ENCODE measurements around the gene RPS6KA4.
A peak's percentile ranks its signal among the peaks of the same experiment; 100 is the strongest.
"Not testable (repeated sequence)": the region's sequence is repeated elsewhere in the genome, so short reads cannot be mapped to it uniquely, and the experiment has no call there.

The RPS6KA4 gene

GRCh38 chr11:64358907-64359711 lies at the start of gene RPS6KA4:
Gene RPS6KA4, plus strand, starts transcription at chr11:64359162. Its CDS starts 74 bp downstream, at chr11:64359236.
- DNase-seq (peak; percentile 73), ATAC-seq (peak; percentile 75)

- DNase-seq, result no peak
- ATAC-seq, result no peak
These were observed 46.0 kb upstream of the RPS6KA4 start for GRCh38 chr11:64312947-64313346.

- DNase-seq, result no peak
- no peak for ATAC-seq
These were observed 45.3 kb upstream of the RPS6KA4 start for GRCh38 chr11:64313491-64314145.

- DNase-seq (no peak), ATAC-seq (no peak)
These were observed 44.7 kb upstream of the RPS6KA4 start for GRCh38 chr11:64314146-64314804.

GRCh38 chr11:64314805-64315561 lies 44.0 kb upstream of the RPS6KA4 start:
- DNase-seq (no peak), ATAC-seq (no peak)

- DNase-seq, ATAC-seq: not testable (repeated sequence)
These were observed 43.1 kb upstream of the RPS6KA4 start for GRCh38 chr11:64315667-64316526.

GRCh38 chr11:64316672-64317324 lies 42.2 kb upstream of the RPS6KA4 start:
- ATAC-seq (no peak), DNase-seq (peak; percentile 39)

- peak; percentile 76 for ATAC-seq
- DNase-seq, result peak; percentile 95
These were observed 41.5 kb upstream of the RPS6KA4 start, which contains the start of gene TRMT112 for GRCh38 chr11:64317325-64317960. Gene TRMT112, minus strand, starts transcription at chr11:64317559. Its CDS starts 33 bp downstream, at chr11:64317526.

GRCh38 chr11:64317961-64318765 lies 40.8 kb upstream of the RPS6KA4 start, which contains the start of gene PRDX5:
Gene PRDX5, plus strand, starts transcription at chr11:64318121. Its CDS starts 95 bp downstream, at chr11:64318216.
- DNase-seq, result peak; percentile 96
- ATAC-seq, result peak; percentile 80

- DNase-seq (no peak), ATAC-seq (no peak)
These were observed 39.9 kb upstream of the RPS6KA4 start for GRCh38 chr11:64318766-64319761.

- ATAC-seq (no peak), DNase-seq (no peak)
These were observed 38.4 kb upstream of the RPS6KA4 start for GRCh38 chr11:64320556-64320955.

GRCh38 chr11:64321026-64321425 lies 37.9 kb upstream of the RPS6KA4 start:
- no peak for ATAC-seq
- no peak for DNase-seq

- ATAC-seq (no peak), DNase-seq (no peak)
These were observed 37.4 kb upstream of the RPS6KA4 start for GRCh38 chr11:64321533-64321932.

- ATAC-seq (no peak), DNase-seq (no peak)
These were observed 36.1 kb upstream of the RPS6KA4 start for GRCh38 chr11:64322925-64323260.

GRCh38 chr11:64323373-64323772 lies 35.6 kb upstream of the RPS6KA4 start:
- ATAC-seq, result no peak
- DNase-seq, result no peak

GRCh38 chr11:64323984-64324383 lies 35.0 kb upstream of the RPS6KA4 start:
- DNase-seq, ATAC-seq: not testable (repeated sequence)

- no peak for ATAC-seq
- DNase-seq, result no peak
These were observed 34.1 kb upstream of the RPS6KA4 start for GRCh38 chr11:64324692-64325469.

Data from stimulated activated naive CD8-positive, alpha-beta T cell treated with anti-CD3 and anti-CD28 coated beads, Interleukin-15, Interleukin-2, amounts not matched to agents 100 U/mL and 50 U/mL, for 24 hours (primary cell).